Left ventricle myocardium superior (tissue), 1 donor: ENCODE results near the gene PRRT4. TPM values are rescaled to one million over a fixed set of nuclear protein-coding genes. Genes with fewer than 3 reads are reported as not detected.

Experiments used
- ATAC-seq: fragments of 200-7000 bp; cut with Tn5 transposase; one replicate; pipeline ENCODE4 v1.9.1; 2020; ENCODE audit warnings: mild to moderate bottlenecking, moderate library complexity
- DNase-seq: peaks from one replicate; pipeline ENCODE4 v3.0.0-alpha.2; 2020
- intact Hi-C: fragments of 100-400 bp; cut with micrococcal nuclease; formaldehyde crosslinking; loops from one replicate; pipeline ENCODE4 v1.11.0; 2022
- long read RNA-seq: library from polyadenylated mRNA; unstranded; transcript quantifications from one replicate; pipeline ENCODE4 v2.0.0, GENCODE V29; 2021
- total RNA-seq: library from RNA; stranded (reverse); fragmentation: NEBNext Ultra II Directional; extraction: Animal tissue kit (Norgen Biotek cat#: 25700); gene quantifications from one replicate; pipeline ENCODE4 v1.2.1, GENCODE V29; 2021
- donor health status: DM: no; HTN: yes; CAD: no; lungs with severe emphysema.

The PRRT4 gene
- total RNA-seq, result 1.6 TPM
- long read RNA-seq, result 0 reads

GRCh38 chr7:128361411-128362379 is at the start of gene PRRT4:
Gene PRRT4, minus strand, starts transcription at chr7:128361690.
- intact Hi-C loops, result no loop called here
- ATAC-seq (peak; percentile 78), DNase-seq (peak; percentile 73)

DNA sequence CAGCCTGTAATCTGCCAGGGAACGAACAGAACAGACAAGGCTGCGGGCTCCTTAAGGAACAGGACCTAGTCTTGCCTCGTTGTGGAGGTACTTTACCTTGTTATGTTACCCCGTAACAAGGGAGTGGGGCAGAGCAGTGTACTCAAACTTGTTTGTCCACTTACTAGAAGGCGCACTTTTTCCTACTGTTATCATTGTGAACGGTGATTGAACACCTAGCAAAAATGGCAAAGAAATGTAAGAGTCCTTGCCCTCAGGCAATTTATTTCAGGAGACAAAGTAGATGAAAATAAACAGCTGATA is 48.9 kb upstream of the PRRT4 start:
- ATAC-seq (no peak), DNase-seq (no peak)
- intact Hi-C loops, result no loop called here

- ATAC-seq (peak; percentile 94), DNase-seq (peak; percentile 95)
- intact Hi-C loops, result no loop called here
Observed at GRCh38 chr7:128409596-128410450, 48.3 kb upstream of the PRRT4 start, which contains the start of gene IMPDH1. Gene IMPDH1, minus strand, starts transcription at chr7:128409982. Its CDS starts 81 bp downstream, at chr7:128409901.

GRCh38 chr7:128408709-128409595 is 47.5 kb upstream of the PRRT4 start:
- intact Hi-C loops, result no loop called here
- DNase-seq, result no peak
- ATAC-seq, result no peak

GRCh38 chr7:128407751-128408708 is 46.5 kb upstream of the PRRT4 start:
- DNase-seq (no peak), ATAC-seq (no peak)
- intact Hi-C loops, result no loop called here

DNA sequence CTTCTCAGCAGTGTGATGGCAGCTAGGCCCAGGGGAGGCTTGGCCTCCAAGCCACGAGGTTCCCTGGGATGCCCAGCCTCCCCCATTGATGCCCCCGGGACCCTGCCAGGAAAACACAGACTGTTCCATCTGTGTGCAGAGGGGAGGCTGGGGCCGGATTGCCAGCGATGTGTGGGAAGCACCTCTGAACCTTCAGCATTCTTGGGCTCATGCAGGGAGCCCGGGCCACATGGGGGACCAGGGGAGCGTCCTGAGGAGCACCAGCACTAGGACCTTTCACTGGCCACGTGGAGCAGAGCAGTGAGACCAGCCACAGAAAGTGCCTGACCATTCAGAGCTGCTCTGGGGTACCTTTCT is 45.7 kb upstream of the PRRT4 start:
- ATAC-seq (no peak), DNase-seq (no peak)
- intact Hi-C loops, result no loop called here

DNA sequence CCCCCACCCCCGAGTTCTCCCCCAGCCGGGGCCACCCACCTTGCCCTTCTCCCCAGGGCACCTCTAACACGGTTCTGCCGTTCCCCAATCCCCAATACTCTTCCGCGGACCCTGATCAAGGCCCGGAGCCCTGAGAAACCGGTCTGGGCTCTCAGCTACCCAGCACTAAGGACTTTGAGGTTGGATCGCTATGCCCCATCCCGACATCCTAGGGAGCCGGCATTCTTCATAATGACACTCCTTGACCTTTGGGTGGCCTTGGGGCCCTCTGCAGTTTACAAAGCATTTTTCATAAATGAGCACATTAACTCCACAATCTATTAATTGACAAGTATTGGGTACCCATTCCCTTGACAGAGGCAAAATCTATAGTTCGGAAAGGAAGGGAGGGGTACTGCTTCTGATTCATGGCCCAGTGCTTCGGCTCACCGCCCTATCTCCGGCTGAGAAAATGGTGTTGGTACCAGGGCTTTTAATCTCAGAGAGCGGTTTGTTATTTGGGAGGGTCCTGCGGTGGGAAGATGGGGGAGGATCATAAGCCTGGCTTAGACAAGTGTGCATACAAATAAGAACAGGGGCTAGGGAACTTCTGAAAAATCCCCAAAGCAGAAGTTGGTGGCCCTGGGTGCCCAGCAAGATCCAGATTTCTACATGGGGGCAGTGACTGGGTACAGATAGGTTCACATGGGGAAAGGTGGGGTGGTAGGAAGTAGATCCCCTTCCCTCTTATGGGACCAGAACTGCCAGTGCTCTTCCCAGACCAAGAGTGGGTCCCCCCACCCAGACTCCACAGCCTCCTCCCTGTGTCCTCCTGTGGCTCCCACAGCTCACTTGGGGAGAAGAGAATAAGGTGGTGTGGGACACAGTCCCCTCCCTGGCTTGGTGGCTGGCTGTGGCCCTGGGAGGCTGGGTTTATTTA is 45.1 kb upstream of the PRRT4 start:
- intact Hi-C loops, result no loop called here
- ATAC-seq, result no peak
- no peak for DNase-seq

DNA sequence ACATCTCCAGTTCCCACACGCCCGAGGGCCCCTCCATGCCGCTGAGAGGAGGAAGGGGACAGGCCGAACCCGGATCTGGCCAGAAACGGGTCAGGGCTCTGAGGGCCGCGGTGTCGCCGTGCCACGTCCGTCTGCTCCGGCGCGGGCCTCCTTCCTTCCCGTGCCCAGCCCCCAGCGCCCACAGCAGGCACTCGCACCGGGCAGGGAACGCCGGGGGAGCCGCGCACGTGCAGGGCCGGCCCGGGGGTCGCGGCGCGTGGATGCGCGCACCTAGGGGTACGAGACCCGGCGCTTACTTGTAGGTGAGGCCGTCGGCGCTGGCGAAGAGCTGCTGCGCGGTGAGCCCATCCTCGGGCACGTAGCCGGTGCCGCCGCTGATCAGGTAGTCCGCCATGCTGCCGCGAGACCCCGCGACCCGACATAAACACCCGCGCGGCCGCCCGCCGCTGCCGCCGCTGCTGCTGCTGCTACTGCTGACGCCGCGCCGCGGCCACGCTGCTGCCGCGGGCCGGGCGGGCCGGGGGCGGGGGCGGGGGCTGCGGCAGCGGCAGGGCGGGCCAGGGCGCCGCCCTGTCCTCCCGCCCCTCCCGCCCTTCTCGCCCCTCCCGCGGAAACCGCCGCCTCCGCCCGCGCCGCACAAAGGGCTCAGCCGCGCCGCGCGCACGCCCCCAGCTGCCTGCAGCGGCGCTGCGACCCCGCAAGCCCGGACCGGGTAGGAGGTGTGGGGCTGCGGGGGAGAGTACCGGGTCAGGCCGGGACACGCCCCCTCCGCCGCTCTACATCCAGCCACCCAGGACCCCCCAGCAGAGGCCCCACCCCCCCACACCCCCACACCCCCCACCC is 44.2 kb upstream of the PRRT4 start:
- intact Hi-C loops, result no loop called here
- ATAC-seq (no peak), DNase-seq (peak; percentile 73)

- ATAC-seq (no peak), DNase-seq (no peak)
- intact Hi-C loops, result no loop called here
Observed at GRCh38 chr7:128404886-128405470, 43.5 kb upstream of the PRRT4 start.

GRCh38 chr7:128404143-128404681 is 42.7 kb upstream of the PRRT4 start:
- intact Hi-C loops, result no loop called here
- DNase-seq (no peak), ATAC-seq (no peak)

DNA sequence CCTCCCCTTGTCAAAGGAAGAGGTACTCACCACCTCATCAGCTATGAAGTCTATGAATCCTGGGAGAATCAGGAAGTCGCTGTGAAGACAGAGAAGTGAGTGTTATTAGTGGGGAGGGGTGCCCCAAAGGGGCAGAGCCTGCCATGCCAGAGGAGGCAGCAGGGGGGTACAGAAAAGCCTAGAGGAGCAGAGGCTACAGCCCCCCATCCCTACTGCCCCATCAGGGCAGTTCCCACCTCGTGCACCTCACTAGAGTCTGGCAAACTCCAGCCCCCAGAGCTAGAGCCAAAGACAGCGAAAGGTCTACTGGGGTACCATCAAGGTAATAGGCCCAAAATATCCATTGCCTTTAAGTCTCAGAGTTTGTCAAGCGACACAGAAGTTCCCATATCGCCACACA is 42.2 kb upstream of the PRRT4 start:
- no peak for ATAC-seq
- DNase-seq, result no peak
- intact Hi-C loops, result no loop called here

GRCh38 chr7:128402356-128402755 is 40.9 kb upstream of the PRRT4 start:
- intact Hi-C loops, result no loop called here
- ATAC-seq (no peak), DNase-seq (no peak)

GRCh38 chr7:128400566-128400965 is 39.1 kb upstream of the PRRT4 start:
- DNase-seq (no peak), ATAC-seq (no peak)
- intact Hi-C loops, result no loop called here

GRCh38 chr7:128399991-128400390 is 38.5 kb upstream of the PRRT4 start:
- intact Hi-C loops, result no loop called here
- ATAC-seq (no peak), DNase-seq (no peak)

DNA sequence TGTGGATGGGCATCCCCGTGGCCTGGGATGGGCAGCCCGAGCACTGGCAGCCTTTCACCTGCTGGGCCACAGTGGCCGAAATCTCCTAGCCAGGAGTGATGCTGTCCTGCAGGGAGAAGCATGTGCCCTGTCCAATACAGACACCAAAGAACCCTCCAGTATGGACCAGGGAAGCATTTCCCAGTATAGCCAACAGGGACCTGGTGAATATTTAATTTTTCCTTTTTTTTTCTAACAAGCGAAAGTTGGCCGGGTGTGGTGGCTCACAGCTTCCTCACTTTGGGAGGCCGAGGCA is 37.3 kb upstream of the PRRT4 start:
- intact Hi-C loops, result no loop called here
- no peak for DNase-seq

More for the DNA sequence above, 37.3 kb upstream of the PRRT4 start:
- peak; percentile 30 for ATAC-seq
